Skeletal muscle cell (primary cell): ENCODE measurements around the gene UGCG.
"Not testable (repeated sequence)": the region's sequence is repeated elsewhere in the genome, so short reads cannot be mapped to it uniquely, and the experiment has no call there.

Experiments
- DNase-seq: peaks from one replicate; pipeline ENCODE4 v3.0.0-alpha.2; 2010; ENCODE audit warnings: low read depth
- H3K4me3 ChIP-seq: 2 replicates; pipeline ENCODE4 v1.5.1; 2011; ENCODE audit warnings: low read depth, mild to moderate bottlenecking, control low read depth, low read length, moderate library complexity

UGCG gene

DNA sequence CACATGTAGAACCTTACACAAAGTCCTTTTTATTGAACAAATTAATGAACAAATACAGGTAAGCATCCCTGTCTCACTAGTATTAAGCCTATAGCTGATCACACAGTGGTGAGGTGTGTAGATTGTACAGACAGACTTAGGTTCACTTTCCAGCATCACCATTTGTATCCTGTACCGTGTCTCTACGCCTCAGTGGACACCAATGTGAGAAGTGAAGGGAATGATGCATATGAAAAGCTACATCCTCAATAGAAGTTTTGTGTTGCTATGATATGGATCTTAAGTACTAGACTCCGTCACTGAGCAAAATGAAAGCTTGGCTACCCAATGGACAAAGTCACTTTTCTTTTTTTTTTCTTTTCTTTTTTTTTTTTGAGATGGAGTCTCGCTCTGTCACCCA lies 46.6 kb downstream of the UGCG start:
- no peak overlapping the region for H3K4me3 ChIP-seq
- DNase-seq = no peak

DNA sequence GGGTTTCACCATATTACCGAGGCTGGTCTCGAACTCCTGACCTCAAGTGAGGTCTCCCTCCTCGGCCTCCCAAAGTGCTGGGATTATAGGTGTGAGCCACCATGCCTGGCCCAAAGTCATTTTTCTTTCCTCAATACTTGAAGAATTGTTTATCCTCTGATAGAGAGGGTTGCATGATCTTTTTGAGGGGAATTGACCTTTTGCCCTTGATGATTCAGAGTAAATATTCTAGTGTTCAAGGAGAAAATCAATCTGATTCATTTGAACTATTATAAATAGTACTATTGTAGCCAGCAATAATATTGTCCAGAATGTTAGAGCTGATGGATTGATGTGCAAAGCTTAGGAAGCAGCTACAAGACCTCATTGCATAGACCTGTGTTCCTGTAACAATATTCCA lies 47.1 kb downstream of the UGCG start:
- no peak overlapping the region for H3K4me3 ChIP-seq
- no peak for DNase-seq

DNA sequence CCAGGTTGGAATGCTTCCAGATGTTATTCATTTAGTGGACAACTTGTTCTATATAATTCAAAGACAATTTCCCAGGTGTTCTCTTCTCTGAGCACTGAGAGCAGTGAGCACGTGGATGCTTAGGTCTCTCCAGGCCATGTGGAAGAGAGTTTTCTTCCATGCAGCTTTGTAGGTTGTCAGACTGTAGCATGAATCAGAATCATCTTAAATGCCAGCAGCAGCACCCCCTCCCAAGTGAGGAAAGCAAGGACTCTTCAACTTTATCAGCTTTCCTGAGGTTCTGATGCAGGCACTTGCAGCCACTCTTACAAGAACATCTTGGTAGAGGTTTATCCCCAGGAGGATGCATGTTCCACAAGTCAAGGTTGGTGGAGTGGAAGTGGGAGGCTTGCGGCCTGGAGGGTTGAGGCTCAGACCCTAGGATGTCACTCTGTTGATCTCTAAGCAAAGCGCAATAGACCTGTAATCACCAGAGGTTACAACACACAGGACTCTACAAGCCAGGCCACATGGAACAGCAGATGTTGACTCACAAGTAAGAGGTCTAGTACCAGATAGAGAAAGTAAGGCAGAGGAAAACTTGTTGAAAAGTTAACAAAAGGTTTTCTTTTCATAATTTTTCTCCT lies 47.7 kb downstream of the UGCG start:
- H3K4me3 ChIP-seq = no peak overlapping the region
- DNase-seq = no peak

DNA sequence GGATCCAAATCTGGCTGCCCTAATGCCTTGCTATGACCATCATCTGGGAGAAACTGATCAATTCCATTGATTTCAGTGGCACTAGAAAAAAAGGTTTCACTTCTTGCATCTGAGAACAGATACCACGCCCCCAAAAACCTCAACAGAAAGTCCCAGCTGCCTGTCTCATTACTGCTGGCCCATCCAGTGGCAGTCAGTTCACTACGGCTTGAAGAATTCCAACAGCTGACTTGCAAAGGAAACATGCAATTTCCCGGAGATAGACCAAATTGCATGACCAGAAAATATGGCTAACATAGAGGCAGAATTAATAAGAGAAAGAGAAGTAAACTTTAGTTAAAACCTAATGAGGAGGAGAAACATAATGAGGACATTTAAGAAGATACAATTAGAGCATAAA lies 48.6 kb downstream of the UGCG start:
- H3K4me3 ChIP-seq = no peak overlapping the region
- DNase-seq = no peak

DNA sequence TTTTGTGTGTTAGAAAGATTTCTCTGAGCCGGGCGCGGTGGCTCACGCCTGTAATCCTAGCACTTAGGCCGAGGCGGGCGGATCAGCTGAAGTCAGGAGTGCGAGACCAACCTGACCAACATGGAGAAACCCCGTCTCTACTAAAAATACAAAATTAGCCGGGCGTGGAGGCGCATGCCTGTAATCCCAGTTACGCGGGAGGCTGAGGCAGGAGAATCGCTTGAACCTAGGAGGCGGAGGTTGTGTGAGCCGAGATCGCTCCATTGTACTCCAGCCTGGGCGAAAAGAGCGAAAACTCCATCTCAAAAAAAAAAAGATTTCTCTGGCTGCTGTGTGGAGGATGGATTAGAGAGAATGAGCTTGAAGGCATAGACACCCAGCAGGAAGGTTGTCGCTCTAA lies 51.5 kb downstream of the UGCG start:
- DNase-seq, H3K4me3 ChIP-seq: not testable (repeated sequence)

DNA sequence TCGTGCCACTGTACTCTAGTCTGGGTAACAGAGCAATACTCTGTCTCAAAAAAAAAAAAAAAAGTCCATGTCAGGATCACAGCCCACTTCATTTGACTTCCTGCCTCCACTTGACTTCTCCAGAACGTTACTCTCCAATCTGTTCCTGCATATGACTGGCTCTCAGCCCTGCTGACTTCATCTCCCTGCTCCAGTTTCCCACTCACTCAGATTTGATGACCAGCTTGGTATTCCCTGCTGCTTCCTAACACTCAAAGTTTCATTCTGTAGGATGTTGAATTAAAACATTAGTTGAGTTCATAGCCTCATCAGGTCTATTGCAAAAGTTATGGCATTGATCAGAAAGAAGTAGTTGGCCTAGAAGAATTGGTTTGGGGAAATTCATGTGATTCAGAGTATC lies 52.3 kb downstream of the UGCG start:
- DNase-seq = no peak
- H3K4me3 ChIP-seq = no peak overlapping the region

DNA sequence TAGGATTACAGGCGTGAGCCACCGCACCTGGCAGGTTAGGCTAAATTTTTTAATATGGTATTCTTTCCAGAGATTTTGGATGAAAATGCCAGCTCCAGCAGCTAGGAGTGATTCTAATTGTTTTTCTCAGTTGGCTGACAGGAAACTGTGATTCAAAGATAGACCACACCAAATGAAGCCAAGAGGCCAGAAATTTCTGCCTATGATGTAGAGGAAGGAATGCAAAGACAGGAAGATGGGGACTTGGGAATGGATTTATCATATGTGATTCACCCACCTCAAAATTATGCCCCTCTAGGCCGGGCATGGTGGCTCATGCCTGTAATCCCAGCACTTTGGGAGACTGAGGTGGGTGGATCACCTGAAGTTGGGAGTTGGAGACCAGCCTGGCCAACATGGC lies 53.3 kb downstream of the UGCG start:
- no peak for DNase-seq

DNA sequence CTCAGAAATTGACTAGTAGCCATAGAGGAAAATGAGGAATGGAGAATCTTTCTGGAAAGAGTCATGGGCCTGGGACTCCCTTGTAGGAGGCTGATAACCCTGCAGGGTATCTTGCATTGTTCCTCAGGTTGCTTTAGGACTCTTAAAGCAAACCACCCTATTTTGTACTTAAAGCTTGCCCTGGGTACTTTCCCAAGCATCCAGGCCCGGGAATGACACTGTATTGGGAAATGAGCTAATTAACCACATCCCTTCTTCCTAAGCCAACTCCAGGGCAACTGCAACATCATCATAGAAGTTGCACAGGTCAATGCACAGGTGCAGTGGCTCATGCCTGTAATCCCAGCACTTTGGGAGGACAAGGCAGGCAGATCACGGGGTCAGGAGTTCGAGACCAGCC lies 55.9 kb downstream of the UGCG start:
- peak; percentile 74 for DNase-seq
- H3K4me3 ChIP-seq = no peak overlapping the region

More for the DNA sequence above, 53.3 kb downstream of the UGCG start:
- H3K4me3 ChIP-seq = no peak overlapping the region

DNA sequence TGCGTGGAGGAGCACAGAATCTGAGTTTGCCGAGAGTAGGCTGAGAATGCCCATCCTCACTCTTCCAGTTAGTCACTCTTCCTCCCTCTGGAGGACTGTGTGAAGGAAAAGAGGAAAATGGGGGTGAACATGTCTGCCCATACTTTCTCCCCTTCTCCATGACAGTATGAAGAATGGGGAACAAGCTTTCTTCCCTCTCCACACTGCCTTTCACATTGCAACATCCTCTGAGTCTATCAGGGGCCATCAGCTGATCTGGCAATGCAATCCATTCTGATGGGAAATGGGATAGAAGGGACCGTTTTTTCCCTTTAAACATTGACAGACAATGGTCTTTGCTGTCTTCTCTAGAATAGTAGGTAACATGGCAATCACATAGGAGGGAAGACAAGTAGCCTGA lies 56.8 kb downstream of the UGCG start:
- no peak for DNase-seq
- H3K4me3 ChIP-seq = no peak overlapping the region

DNA sequence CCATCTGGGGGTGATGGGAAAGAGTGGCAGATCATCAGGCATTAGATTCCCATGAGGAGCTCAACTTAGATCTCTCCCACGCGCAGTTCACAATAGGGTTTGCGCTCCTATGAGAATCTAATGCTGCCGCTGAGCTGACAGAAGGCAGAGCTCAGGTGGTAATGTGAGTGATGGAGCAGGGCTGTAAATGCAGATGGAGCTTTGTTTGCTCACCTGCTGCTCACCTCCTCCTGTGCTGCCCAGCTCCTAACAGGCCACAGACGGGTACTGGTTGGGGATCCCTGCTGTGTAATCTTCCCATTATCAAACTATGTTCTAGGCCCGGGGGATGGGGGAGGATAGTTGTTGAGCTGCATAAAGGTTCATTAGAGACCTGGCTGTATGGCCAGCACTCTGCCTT lies 58.4 kb downstream of the UGCG start:
- no peak overlapping the region for H3K4me3 ChIP-seq
- no peak for DNase-seq

DNA sequence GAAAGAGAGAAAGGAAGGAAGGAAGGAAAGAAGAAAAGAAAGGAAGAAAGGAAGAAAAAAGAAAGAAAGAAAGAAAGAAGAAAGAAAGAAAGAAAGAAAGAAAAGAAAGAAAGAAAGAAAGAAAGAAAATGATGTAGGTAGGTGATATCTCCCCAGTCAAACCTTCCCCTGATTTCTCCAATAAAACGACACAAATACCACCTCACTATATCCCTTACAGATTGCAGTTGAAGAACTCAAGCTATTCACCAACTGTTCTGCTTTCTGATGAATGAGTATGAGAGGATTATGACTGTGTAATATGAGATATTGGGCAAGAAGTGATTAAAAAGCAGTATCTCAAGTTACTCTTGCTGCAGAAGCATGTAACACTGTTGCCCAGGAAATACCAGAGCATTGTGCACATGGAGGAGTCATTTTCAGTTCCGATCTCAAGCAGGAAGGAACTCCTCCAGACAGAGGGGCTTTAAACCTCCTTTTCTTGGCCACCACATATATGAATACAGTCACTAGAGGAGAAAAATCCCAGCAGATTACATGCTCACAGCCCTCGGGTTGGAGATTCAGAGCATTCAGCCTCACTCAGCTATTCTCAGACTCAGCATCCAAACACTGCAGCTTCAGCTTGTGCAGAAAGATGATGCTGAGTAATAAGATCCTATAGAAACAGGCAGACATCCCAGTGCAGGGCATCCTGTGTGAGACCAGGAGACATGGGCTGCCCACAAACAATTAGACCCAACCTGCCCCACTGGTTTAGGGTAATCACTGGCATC lies 61.4 kb downstream of the UGCG start:
- H3K4me3 ChIP-seq = peak overlapping the region; percentile 44
- peak; percentile 95 for DNase-seq

DNA sequence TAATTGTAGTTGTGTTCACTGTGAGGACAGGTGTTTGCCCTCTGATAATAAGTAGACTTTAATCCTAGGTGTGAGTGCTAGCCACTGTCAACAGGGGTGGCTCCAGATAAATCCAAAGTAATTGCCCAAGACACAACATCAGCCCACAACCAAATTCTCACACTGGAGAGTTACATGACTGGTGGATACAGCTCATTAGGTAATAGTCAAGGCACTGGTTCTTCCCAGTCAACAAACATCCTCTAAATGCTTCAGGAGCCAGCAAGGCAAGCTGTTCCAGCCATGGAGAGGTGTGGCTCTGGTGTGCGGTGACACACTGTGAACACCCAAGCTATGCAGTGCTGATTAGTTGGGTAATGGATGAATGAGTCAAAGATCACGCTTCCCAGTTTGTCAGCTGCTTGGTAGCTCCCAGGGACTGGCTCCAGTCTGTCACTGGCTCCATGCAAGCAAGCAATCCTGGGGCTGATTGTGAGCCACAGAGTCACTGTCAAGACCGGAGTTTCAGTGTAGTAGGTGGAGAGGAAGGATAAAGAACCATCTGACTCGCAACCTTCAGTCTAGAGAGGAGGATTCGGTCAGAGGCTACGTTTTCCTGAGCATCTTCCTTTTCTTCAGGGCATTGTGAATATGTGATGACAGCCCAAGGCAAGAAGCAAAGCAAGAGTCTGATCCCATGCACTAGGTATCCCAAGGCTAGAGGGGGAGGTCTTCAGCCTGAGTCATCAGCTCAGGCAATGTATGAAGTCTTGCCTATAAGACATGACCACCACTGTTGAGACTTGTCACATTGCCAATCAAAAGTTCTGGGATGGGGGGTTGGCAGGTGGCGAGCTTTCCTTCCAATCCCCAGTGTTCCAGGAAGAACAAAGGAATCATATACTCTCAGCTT lies 63.1 kb downstream of the UGCG start:
- peak; percentile 88 for DNase-seq
- no peak overlapping the region for H3K4me3 ChIP-seq

DNA sequence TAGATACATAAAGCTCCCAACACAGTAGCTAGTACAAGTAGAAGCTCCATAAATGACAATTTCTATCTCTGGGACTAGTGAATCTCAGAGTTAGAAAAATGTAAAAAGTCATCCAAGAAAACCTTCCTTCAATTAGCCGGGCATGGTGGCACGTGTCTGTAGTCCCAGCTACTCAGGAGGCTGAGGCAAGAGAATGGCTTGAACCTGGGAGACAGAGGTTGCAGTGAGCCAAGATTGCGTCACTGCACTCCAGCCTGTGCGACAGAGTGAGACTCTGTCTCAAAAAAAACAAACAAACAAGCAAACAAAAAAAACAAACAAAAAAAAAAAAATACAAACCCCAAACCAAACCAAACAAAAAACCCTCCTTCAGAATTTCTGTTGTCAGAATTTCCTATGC lies 63.9 kb downstream of the UGCG start:
- H3K4me3 ChIP-seq, DNase-seq: not testable (repeated sequence)

DNA sequence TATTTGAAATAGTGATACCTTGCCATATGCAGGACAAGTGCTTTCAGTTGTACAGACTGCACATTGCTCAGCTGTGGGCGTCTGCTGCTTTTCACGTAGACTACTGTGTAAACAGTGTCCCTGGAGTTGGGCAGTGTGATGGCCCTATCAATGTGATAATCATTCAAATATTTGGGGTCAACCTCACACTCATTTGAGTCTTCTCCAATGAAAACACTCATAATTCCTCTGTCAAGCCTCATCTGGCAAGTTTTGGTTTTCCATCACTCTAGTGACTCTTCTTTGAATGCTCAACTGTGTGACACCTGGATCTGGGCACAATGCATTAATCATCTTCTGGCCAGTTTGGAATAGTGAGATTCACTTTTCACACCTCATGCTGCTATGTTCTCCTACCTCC lies 64.4 kb downstream of the UGCG start:
- H3K4me3 ChIP-seq = no peak overlapping the region
- DNase-seq = no peak

DNA sequence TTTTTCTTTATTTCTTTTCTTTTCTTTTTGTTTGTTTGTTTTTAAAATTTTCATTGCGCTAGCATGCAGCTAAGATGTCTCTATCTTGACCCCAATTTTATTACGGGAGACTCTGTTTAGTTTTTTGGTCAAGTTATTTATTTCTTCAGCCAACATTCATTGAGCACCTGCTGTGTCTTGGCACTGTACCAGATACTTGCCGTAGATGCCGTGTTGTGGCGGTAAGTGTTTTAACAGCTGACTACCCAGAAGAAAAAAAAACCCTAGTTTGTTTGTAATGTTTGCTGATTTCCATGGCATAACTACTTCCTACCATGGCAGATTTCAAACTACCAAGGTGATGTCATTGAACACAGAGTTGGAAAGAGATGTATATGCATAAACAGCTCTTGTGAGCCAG lies 65.0 kb downstream of the UGCG start:
- H3K4me3 ChIP-seq = no peak overlapping the region
- DNase-seq = no peak

DNA sequence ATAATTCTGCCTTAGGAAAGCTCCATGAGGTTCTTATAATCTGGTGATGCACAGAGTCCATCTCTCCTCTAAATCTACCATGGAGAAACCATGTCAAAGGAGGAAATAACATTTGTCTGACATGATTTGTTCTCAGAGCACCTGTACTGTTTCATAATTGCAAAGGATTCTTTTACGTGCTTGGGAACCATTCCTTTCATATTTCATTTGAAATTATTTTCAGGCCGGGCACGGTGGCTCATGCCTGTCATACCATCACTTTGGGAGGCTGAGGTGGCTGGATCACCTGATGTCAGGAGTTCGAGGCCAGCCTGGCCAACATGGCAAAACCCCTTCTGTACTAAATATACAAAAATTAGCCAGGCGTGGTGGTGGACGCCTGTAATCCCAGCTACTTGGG lies 65.4 kb downstream of the UGCG start:
- no peak overlapping the region for H3K4me3 ChIP-seq
- no peak for DNase-seq

DNA sequence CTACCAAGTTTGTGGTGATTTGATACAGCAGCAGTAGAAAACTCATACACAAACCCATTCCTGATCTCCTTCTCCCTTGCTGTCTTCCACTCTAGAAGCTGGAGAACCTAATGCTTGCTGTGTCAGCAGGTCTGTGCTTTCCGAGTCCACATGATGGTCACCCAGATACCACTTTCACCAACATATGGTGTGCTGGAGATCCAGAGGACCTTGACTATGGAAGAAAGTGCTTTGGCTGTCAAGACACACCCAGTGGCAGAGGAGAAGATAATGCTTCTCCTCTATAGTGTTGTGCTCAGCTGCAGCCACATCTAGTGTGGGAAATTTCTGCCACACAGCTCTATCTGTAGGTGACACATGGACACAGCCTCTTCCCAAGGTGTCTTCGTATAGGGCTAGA lies 67.4 kb downstream of the UGCG start:
- DNase-seq = no peak
- no peak overlapping the region for H3K4me3 ChIP-seq

DNA sequence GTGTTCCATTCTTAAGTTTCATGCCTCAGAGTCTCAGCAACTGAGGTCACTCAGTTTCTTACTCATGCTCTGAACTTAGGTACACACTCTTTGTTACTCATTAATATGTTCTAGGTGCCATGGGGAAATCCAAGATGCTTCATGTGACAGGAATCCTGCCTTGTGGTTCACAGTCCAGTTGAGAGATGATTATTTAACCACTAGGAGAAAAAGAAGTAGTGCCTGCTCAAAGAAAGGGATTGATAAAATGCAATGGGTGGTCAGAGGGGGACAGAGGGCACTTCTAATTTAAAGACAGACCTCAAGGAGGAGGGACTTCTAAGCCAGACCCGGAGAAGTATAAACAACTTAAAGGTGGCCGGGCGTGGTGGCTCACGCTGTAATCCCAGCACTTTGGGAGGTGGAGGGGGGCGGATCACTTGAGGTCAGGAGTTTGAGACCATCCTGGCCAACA lies 69.0 kb downstream of the UGCG start:
- no peak overlapping the region for H3K4me3 ChIP-seq
- peak; percentile 95 for DNase-seq

DNA sequence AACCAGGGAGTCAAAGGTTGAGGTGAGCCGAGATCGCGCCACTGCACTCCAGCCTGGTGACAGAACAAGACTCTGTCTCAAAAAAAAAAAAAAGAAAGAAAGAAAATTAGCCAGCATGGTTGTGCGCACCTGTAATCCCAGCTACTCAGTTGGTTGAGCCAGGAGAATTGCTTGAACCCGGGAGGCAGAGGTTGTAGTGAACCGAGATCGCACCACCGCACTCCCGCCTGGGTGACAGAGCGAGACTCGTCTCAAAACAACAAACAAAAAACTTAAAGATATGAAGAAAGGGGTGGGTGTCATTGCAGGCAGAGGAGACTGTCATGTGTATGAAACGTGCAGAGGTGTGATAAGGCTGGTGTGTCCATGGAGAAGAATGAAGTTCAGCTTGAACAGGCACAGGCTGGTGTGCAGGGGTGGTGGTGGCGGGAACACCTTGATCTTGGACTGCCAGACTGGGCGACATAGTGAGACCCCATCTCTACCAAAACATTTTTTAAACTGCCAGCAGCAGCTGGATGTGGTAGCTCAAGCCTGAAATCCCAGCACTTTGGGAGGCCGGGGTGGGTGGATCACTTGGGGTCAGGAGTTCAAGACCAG lies 69.6 kb downstream of the UGCG start:
- no peak overlapping the region for H3K4me3 ChIP-seq
- DNase-seq = no peak

DNA sequence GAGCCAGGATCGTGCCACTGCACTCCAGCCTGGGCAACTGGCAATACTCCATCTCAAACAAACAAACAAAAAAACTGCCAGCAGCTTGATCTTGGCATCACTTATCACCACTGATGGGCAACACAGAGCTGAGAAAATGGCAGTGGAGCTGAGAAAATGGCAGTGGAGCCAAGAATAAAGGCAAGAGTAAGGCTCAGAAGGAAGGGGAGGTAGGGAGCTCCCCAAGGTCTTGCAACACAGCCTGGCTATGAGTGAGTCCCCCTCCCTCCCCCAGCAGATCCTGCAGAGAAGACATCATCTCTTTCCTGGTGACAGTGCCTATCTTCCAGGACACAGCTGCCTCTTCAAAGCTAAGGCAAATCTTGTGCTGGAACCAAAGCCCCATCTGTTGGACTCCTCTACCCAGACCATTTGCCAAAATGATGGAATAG lies 70.3 kb downstream of the UGCG start:
- no peak for DNase-seq
- H3K4me3 ChIP-seq = no peak overlapping the region
